Adrenal gland (tissue), 12 donors: ENCODE results near the gene ATXN1. TPM values are rescaled to one million over a fixed set of nuclear protein-coding genes. Genes with fewer than 3 reads are reported as not detected.

ENCODE experiments used
- DNase-seq, 7 donors: peaks; one replicate each; pipeline ENCODE4 v3.0.0-alpha.2; 2019 to 2020
- H3K27ac ChIP-seq, 5 donors: fragments of 200-600 bp; sonication (generic) in 4 of 5; 1 replicate in 3 of 5; 2 replicates in 2 of 5; pipeline versions ENCODE4 v1.5.1 to v1.8.0; 2016 to 2020; ENCODE audit warnings: mild to moderate bottlenecking in 1 of 5
- H3K27me3 ChIP-seq: fragments of 200-600 bp; 2 replicates; pipeline ENCODE4 v1.8.0; 2021
- H3K36me3 ChIP-seq, 2 donors: fragments of 200-600 bp; replicated peaks in 1 of 2; 1 replicate in 1 of 2; 2 replicates in 1 of 2; pipeline versions ENCODE4 v1.5.1 to v1.8.0; 2018 to 2022
- H3K4me1 ChIP-seq, 2 donors: fragments of 200-600 bp; replicated peaks in 1 of 2; 1 replicate in 1 of 2; 2 replicates in 1 of 2; pipeline versions ENCODE4 v1.5.1 to v1.8.0; 2018 to 2021
- H3K4me3 ChIP-seq, 4 donors: fragments of 200-600 bp; sonication (generic) in 3 of 4; one replicate each; pipeline ENCODE4 v1.5.1; 2016 to 2018
- H3K9me3 ChIP-seq, 3 donors: fragments of 200-600 bp; sonication (generic) in 1 of 3; replicated peaks in 1 of 3; 1 replicate in 2 of 3; 2 replicates in 1 of 3; pipeline versions ENCODE4 v1.5.1 to v1.8.0; 2016 to 2021
- CTCF ChIP-seq, 6 experiments: fragments of 450-650 bp in 4 of 6; fragments of 200-600 bp in 2 of 6; sonication (generic) in 1 of 6; IDR thresholded peaks; 1 replicate in 5 of 6; 2 replicates in 1 of 6; pipeline versions ENCODE4 v1.5.1 to v1.8.0; 2016 to 2021; ENCODE audit warnings: antibody characterized with exemption in 6 of 6, mild to moderate bottlenecking in 2 of 6, moderate library complexity in 1 of 6
- POLR2A ChIP-seq, 2 donors: fragments of 450-650 bp; IDR thresholded peaks; one replicate each; pipeline ENCODE4 v1.6.1; 2017; ENCODE audit warnings: antibody characterized with exemption in 2 of 2, mild to moderate bottlenecking in 2 of 2, moderate library complexity in 1 of 2
- whole genome bisulfite sequencing, 4 donors: extraction: QIAGEN DNeasy Blood & Tissue Kit in 2 of 4; methylation state at CpG; one replicate each; pipeline versions ENCODE4 v1.1.5 to v1.1.7; 2013 to 2017; 5-methylcytosine and 5-hydroxymethylcytosine counted together
- intact Hi-C, 2 donors: fragments of 100-400 bp; cut with DNase I; formaldehyde crosslinking; loops; one replicate each; pipeline versions ENCODE4 v1.14.1 to v1.15.0; 2022 to 2023
- polyA plus RNA-seq, 3 donors: library from polyadenylated mRNA; stranded (reverse); fragments of 200-250 nt in 2 of 3; fragments of 350-450 nt in 1 of 3; fragmentation: Illumina TruSeq in 1 of 3; extraction: RNeasy Lipid Tissue Mini Kit (QIAGEN cat#74804) in 1 of 3; gene quantifications; one replicate each; pipeline ENCODE4 v1.2.3, GENCODE V29; 2013 to 2014
- total RNA-seq, 9 donors: library from RNA; depleted of rRNA in 4 of 9; stranded (reverse); fragments of >200 nt in 4 of 9; fragments of 120-200 nt in 1 of 9; fragmentation: NEBNext Ultra II Directional in 1 of 9; extraction: Animal tissue kit (Norgen Biotek cat#: 25700) in 1 of 9; gene quantifications; one replicate each; pipeline versions ENCODE4 v1.1.0 to v1.2.4, GENCODE V29; 2013 to 2023
- donor health status: healthy with polysubstance abuse.
- donor health status: Bipolar disorder and iron deficiency.
- donor health status: DM: yes; HTN: yes; CAD: no.
- donor health status: DM: no; HTN: no; CAD: no.
- donor health status: DM: no; HTN: no; CAD: no.
- donor health status: DM: yes; HTN: yes; CAD: no.

ATXN1 gene
- total and polyA plus RNA-seq, 12 donors: 3.4 to 51.3 (median 25.4) TPM

DNA sequence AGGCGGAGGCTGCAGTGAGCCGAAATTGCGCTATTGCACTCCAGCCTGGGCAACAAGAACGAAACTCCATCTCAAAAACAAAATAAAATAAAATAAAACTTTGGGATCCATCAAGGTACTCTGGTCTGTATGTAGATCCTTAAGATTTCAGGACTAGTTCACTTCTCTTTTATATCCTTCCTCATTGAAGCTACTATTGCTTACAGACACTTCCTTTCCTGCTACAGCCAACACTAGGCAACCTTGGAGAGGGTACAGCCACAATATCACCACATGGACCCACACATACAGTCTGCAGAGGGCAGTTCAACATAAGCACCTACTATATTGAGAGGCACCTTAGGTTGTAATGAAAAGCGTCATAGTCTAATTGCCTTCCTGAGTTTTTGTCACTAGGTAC, 113.3 kb downstream of the ATXN1 start:
- 92 to 97% (median 97%) methylated on average over 5 of the region's 5 CpGs for WGBS, 4 donors
- no peaks in the 10 kb centered on the region for H3K4me1 ChIP-seq

GRCh38 chr6:16647422-16647821, 113.8 kb downstream of the ATXN1 start:
- intact Hi-C loops: no loop called here
- no peaks in the 10 kb centered on the region for H3K4me1 ChIP-seq
- no peak for DNase-seq
- no peaks in the 10 kb centered on the region for H3K36me3 ChIP-seq
- no peak for TF ChIP-seq POLR2A (IDR thresholded peaks at IDR 0.05)
- TF ChIP-seq CTCF (IDR thresholded peaks at IDR 0.05): no peak
- H3K4me3 ChIP-seq: no peak overlapping the region
- WGBS, 4 donors: 92 to 96% (median 93%) methylated on average over 4 of the region's 4 CpGs
- no peak overlapping the region for H3K27ac ChIP-seq
- H3K9me3 ChIP-seq: no peaks in the 10 kb centered on the region
- H3K27me3 ChIP-seq: no peaks in the 10 kb centered on the region

More for the DNA sequence above, 113.3 kb downstream of the ATXN1 start:
- H3K27me3 ChIP-seq: no peaks in the 10 kb centered on the region
- TF ChIP-seq POLR2A (IDR thresholded peaks at IDR 0.05): no peak
- no peak for TF ChIP-seq CTCF (IDR thresholded peaks at IDR 0.05)
- H3K9me3 ChIP-seq: no peaks in the 10 kb centered on the region
- intact Hi-C loops: no loop called here
- H3K27ac ChIP-seq: no peak overlapping the region
- no peak overlapping the region for H3K4me3 ChIP-seq
- DNase-seq: no peak
- no peaks in the 10 kb centered on the region for H3K36me3 ChIP-seq

- intact Hi-C loops: no loop called here
- WGBS, 4 donors: 87 to 89% (median 89%) methylated on average over 8 of the region's 8 CpGs
Measured at GRCh38 chr6:16644540-16645250, 116.6 kb downstream of the ATXN1 start.

More at GRCh38 chr6:16644540-16645250, 116.6 kb downstream of the ATXN1 start:
- H3K9me3 ChIP-seq: no peaks in the 10 kb centered on the region
- H3K4me3 ChIP-seq: no peak overlapping the region
- TF ChIP-seq POLR2A (IDR thresholded peaks at IDR 0.05) (no peak), CTCF (IDR thresholded peaks at IDR 0.05) (no peak)
- no peaks in the 10 kb centered on the region for H3K4me1 ChIP-seq
- no peak for DNase-seq
- H3K27ac ChIP-seq: no peak overlapping the region
- no peaks in the 10 kb centered on the region for H3K36me3 ChIP-seq
- no peaks in the 10 kb centered on the region for H3K27me3 ChIP-seq
